Type B pancreatic cell (in vitro differentiated cells): Measurements from ENCODE around the gene TTLL5. TPM values are rescaled to one million over a fixed set of nuclear protein-coding genes. Genes with fewer than 3 reads are reported as not detected.
A peak's percentile ranks its signal among the peaks of the same experiment; 100 is the strongest.

Source experiments
- DNase-seq: peaks from one replicate; pipeline ENCODE4 v3.0.0; 2021; ENCODE audit warnings: mixed read lengths; ENCODE audit not compliant: unreplicated experiment; ENCODE audit errors: extremely low spot score
- H3K27ac Mint-ChIP-seq: 2 replicates; pipeline ENCODE4 v1.8.0; 2021; ENCODE audit warnings: mild to moderate bottlenecking, mixed read lengths
- H3K27me3 Mint-ChIP-seq: 2 replicates; pipeline ENCODE4 v1.8.0; 2021; ENCODE audit warnings: mixed read lengths
- H3K36me3 Mint-ChIP-seq: 2 replicates; pipeline ENCODE4 v1.8.0; 2021; ENCODE audit warnings: mixed read lengths
- H3K4me1 Mint-ChIP-seq: one replicate; pipeline ENCODE4 v1.8.0; 2021; ENCODE audit warnings: mixed read lengths; ENCODE audit not compliant: unreplicated experiment
- H3K4me3 Mint-ChIP-seq: 2 replicates; pipeline ENCODE4 v1.8.0; 2021; ENCODE audit warnings: mild to moderate bottlenecking, mixed read lengths
- H3K9me3 Mint-ChIP-seq: 2 replicates; pipeline ENCODE4 v1.8.0; 2021; ENCODE audit warnings: mixed read lengths
- CTCF ChIP-seq: fragments of 200-600 bp; sonication (generic); conservative IDR thresholded peaks from 2 replicates; pipeline ENCODE4 v1.5.0; 2021; ENCODE audit warnings: antibody characterized with exemption, mild to moderate bottlenecking
- long read RNA-seq: library from polyadenylated mRNA; unstranded; transcript quantifications from one replicate; pipeline ENCODE4 v2.0.0, GENCODE V29; 2020
- total RNA-seq: library from RNA; stranded (reverse); gene quantifications from 2 replicates; pipeline ENCODE4 v1.2.1, GENCODE V29; 2021; ENCODE audit warnings: low replicate concordance

The TTLL5 gene
- total RNA-seq = 36.7 and 44.7 TPM in 2 replicates
- long read RNA-seq, partial matches to known transcripts = 1 of 12 reads
- long read RNA-seq, other reads (novel, unspliced or antisense) = 8 of 12 reads

- Mint-ChIP-seq H3K4me1 (peaks cover 14% of the 10 kb centered on the region), H3K36me3 (peaks cover 6% of the 10 kb centered on the region), H3K27ac (peak within 1 kb of the TSS; percentile 95), H3K4me3 (peak within 1 kb of the TSS; percentile 100), H3K9me3 (no peaks in the 10 kb centered on the region), H3K27me3 (no peaks in the 10 kb centered on the region)
- no peak for TF ChIP-seq CTCF
- DNase-seq = peak; percentile 97
These were observed at the start of gene TTLL5, which contains the start of gene ERG28 for GRCh38 chr14:75660630-75661498. TSS of gene TTLL5 (plus strand) at chr14:75661246. CDS start at chr14:75663150, 1,904 bp downstream. TSS of gene ERG28 (minus strand) at chr14:75660876. CDS start at chr14:75657502, 3,374 bp downstream.

- TF ChIP-seq CTCF = no peak
- peaks cover 12% of the 10 kb centered on the region for H3K36me3 Mint-ChIP-seq
- no peak for DNase-seq
- no peak overlapping the region for H3K4me3 Mint-ChIP-seq
- peaks cover 7% of the 10 kb centered on the region for H3K27me3 Mint-ChIP-seq
- peaks cover 12% of the 10 kb centered on the region for H3K9me3 Mint-ChIP-seq
- no peak overlapping the region for H3K27ac Mint-ChIP-seq
- peaks cover 8% of the 10 kb centered on the region for H3K4me1 Mint-ChIP-seq
These were observed 48.9 kb upstream of the TTLL5 start for GRCh38 chr14:75612157-75612556.

- Mint-ChIP-seq H3K4me1 (peaks cover 8% of the 10 kb centered on the region), H3K36me3 (peaks cover 12% of the 10 kb centered on the region), H3K4me3 (no peak overlapping the region)
These were observed 46.9 kb upstream of the TTLL5 start for GRCh38 chr14:75614179-75614578.

GRCh38 chr14:75615200-75615599, 45.8 kb upstream of the TTLL5 start:
- no peak for TF ChIP-seq CTCF
- no peaks in the 10 kb centered on the region for H3K27me3 Mint-ChIP-seq
- peaks cover 12% of the 10 kb centered on the region for H3K36me3 Mint-ChIP-seq
- H3K27ac Mint-ChIP-seq = no peak overlapping the region
- no peaks in the 10 kb centered on the region for H3K4me1 Mint-ChIP-seq
- H3K9me3 Mint-ChIP-seq = peaks cover 12% of the 10 kb centered on the region
- no peak for DNase-seq
- no peak overlapping the region for H3K4me3 Mint-ChIP-seq

More at GRCh38 chr14:75614179-75614578, 46.9 kb upstream of the TTLL5 start:
- no peak for DNase-seq
- Mint-ChIP-seq H3K27me3 (peaks cover 3% of the 10 kb centered on the region), H3K9me3 (peaks cover 12% of the 10 kb centered on the region), H3K27ac (no peak overlapping the region)
- TF ChIP-seq CTCF = no peak

GRCh38 chr14:75619548-75619947, 41.5 kb upstream of the TTLL5 start:
- Mint-ChIP-seq H3K9me3 (peaks cover 1% of the 10 kb centered on the region), H3K4me3 (no peak overlapping the region), H3K27me3 (no peaks in the 10 kb centered on the region), H3K4me1 (no peaks in the 10 kb centered on the region), H3K36me3 (peaks cover under 1% of the 10 kb centered on the region), H3K27ac (no peak overlapping the region)
- no peak for TF ChIP-seq CTCF
- DNase-seq = no peak
